ENCODE measurements around the gene ST7.
"Not testable (repeated sequence)": the region's sequence is repeated elsewhere in the genome, so short reads cannot be mapped to it uniquely, and the experiment has no call there.

- not testable (repeated sequence) for TF ChIP-seq ZNF565 (CRISPR knock-in tag; conservative IDR thresholded peaks at IDR 0.05; ENCODE audit: low read depth); BACH2 (CRISPR knock-in tag; IDR thresholded peaks at IDR 0.05; ENCODE audit: borderline replicate concordance); OSR1 (CRISPR knock-in tag; IDR thresholded peaks at IDR 0.05); ZFP3 (CRISPR knock-in tag; IDR thresholded peaks at IDR 0.05); PATZ1 (CRISPR knock-in tag; IDR thresholded peaks at IDR 0.05; ENCODE audit: borderline replicate concordance); TOX (CRISPR knock-in tag; IDR thresholded peaks at IDR 0.05; ENCODE audit: borderline replicate concordance); CSDC2 (CRISPR knock-in tag; IDR thresholded peaks at IDR 0.05); ZC3H10 (CRISPR knock-in tag; IDR thresholded peaks at IDR 0.05); TCF4 (CRISPR knock-in tag; IDR thresholded peaks at IDR 0.05; ENCODE audit: borderline replicate concordance)
- TF ChIP-seq, protein P1, sequence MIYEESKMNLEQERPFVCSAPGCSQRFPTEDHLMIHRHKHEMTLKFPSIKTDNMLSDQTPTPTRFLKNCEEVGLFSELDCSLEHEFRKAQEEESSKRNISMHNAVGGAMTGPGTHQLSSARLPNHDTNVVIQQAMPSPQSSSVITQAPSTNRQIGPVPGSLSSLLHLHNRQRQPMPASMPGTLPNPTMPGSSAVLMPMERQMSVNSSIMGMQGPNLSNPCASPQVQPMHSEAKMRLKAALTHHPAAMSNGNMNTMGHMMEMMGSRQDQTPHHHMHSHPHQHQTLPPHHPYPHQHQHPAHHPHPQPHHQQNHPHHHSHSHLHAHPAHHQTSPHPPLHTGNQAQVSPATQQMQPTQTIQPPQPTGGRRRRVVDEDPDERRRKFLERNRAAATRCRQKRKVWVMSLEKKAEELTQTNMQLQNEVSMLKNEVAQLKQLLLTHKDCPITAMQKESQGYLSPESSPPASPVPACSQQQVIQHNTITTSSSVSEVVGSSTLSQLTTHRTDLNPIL (CRISPR knock-in tag; IDR thresholded peaks at IDR 0.05; ENCODE audit: low read depth) = not testable (repeated sequence)
- TF ChIP-seq, protein P2, sequence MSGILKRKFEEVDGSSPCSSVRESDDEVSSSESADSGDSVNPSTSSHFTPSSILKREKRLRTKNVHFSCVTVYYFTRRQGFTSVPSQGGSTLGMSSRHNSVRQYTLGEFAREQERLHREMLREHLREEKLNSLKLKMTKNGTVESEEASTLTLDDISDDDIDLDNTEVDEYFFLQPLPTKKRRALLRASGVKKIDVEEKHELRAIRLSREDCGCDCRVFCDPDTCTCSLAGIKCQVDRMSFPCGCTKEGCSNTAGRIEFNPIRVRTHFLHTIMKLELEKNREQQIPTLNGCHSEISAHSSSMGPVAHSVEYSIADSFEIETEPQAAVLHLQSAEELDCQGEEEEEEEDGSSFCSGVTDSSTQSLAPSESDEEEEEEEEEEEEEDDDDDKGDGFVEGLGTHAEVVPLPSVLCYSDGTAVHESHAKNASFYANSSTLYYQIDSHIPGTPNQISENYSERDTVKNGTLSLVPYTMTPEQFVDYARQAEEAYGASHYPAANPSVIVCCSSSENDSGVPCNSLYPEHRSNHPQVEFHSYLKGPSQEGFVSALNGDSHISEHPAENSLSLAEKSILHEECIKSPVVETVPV (CRISPR knock-in tag; IDR thresholded peaks at IDR 0.05) = not testable (repeated sequence)
- TF ChIP-seq, protein P3, sequence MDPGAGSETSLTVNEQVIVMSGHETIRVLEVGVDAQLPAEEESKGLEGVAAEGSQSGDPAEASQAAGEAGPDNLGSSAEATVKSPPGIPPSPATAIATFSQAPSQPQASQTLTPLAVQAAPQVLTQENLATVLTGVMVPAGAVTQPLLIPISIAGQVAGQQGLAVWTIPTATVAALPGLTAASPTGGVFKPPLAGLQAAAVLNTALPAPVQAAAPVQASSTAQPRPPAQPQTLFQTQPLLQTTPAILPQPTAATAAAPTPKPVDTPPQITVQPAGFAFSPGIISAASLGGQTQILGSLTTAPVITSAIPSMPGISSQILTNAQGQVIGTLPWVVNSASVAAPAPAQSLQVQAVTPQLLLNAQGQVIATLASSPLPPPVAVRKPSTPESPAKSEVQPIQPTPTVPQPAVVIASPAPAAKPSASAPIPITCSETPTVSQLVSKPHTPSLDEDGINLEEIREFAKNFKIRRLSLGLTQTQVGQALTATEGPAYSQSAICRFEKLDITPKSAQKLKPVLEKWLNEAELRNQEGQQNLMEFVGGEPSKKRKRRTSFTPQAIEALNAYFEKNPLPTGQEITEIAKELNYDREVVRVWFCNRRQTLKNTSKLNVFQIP (CRISPR knock-in tag; IDR thresholded peaks at IDR 0.05; ENCODE audit: borderline replicate concordance, low read depth) = not testable (repeated sequence)
These were observed 167.0 kb downstream of the ST7 start for GRCh38 chr7:117120321-117120720.

Measured in SK-N-SH treated with all-trans-retinoic acid at 6 μM for 48 hours (cell line).